Thyroid gland (tissue), 4 donors: Measurements from ENCODE around the gene ATP6V0A4.

Experiments used
- POLR2A ChIP-seq, 2 donors: fragments of 450-650 bp; IDR thresholded peaks; one replicate each; pipeline ENCODE4 v1.6.1; 2017; ENCODE audit warnings: antibody characterized with exemption in 2 of 2, mild to moderate bottlenecking in 2 of 2, moderate library complexity in 1 of 2
- TF ChIP-seq, protein P1 (sequence below), 6 experiments: fragments of 200-600 bp in 3 of 6; fragments of 450-650 bp in 3 of 6; sonication (generic) in 3 of 6; IDR thresholded peaks; one replicate each; pipeline ENCODE4 v1.5.1; 2016 to 2019; ENCODE audit warnings: antibody characterized with exemption in 6 of 6, mild to moderate bottlenecking in 2 of 6, inconsistent platforms in 1 of 6, moderate library complexity in 1 of 6

GRCh38 chr7:138781004-138781403, 17.0 kb downstream of the ATP6V0A4 start:
- TF ChIP-seq, protein P1, sequence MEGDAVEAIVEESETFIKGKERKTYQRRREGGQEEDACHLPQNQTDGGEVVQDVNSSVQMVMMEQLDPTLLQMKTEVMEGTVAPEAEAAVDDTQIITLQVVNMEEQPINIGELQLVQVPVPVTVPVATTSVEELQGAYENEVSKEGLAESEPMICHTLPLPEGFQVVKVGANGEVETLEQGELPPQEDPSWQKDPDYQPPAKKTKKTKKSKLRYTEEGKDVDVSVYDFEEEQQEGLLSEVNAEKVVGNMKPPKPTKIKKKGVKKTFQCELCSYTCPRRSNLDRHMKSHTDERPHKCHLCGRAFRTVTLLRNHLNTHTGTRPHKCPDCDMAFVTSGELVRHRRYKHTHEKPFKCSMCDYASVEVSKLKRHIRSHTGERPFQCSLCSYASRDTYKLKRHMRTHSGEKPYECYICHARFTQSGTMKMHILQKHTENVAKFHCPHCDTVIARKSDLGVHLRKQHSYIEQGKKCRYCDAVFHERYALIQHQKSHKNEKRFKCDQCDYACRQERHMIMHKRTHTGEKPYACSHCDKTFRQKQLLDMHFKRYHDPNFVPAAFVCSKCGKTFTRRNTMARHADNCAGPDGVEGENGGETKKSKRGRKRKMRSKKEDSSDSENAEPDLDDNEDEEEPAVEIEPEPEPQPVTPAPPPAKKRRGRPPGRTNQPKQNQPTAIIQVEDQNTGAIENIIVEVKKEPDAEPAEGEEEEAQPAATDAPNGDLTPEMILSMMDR (IDR thresholded peaks at IDR 0.05), result no peak
- no peak for TF ChIP-seq POLR2A (IDR thresholded peaks at IDR 0.05)
